ENCODE results near the gene LCOR.
A peak's percentile ranks its signal among the peaks of the same experiment; 100 is the strongest.

The LCOR gene

DNA sequence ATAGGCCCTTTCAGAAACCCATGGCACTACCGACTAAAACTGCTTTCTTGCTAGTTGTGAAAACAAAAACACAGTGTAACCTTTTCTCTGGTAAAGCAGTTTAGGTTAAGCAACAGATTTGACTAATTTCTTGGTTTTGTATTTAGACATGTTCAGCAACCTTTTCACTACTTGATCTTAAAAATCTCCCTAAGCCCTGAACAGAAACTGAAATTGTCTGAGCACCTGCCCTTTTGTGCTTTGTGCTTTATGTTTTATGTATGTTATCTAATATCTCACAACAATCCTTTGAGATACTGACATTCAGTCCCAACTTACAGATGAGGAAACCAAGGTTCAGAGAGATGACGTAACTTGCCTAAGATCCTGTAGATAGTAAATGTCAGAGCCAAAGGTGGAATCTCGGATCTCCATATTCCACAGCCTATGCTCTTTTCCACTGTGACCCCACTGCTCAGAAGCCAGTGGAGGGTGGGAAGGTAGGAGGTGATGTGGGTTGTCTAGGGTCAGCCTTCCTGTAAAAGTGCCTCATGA, 146.6 kb downstream of the LCOR start:
- H3K14ac ChIP-seq (ENCODE audit: low read length in 2 of 2): no peak overlapping the region
- H3K27ac ChIP-seq (ENCODE audit: low read length, poor library complexity, severe bottlenecking): no peak overlapping the region
- H3K9me3 ChIP-seq (ENCODE audit: control insufficient read depth, low read length): no peaks in the 10 kb centered on the region
- H2BK12ac ChIP-seq (ENCODE audit: low read length in 2 of 2): no peak overlapping the region
- no peak overlapping the region for H3K23ac ChIP-seq (ENCODE audit: low read length in 2 of 2)
- H3K9ac ChIP-seq (ENCODE audit: low read length): no peak overlapping the region
- no peaks in the 10 kb centered on the region for H3K27me3 ChIP-seq (ENCODE audit: control insufficient read depth in 1 of 2, insufficient read depth in 1 of 2, low read length in 2 of 2)
- no peak overlapping the region for H3K4me2 ChIP-seq (ENCODE audit: low read length, poor library complexity, severe bottlenecking)
- H3K4ac ChIP-seq (ENCODE audit: low read depth in 1 of 2, low read length in 2 of 2): no peak overlapping the region
- peaks cover 2% of the 10 kb centered on the region for H3K4me1 ChIP-seq (ENCODE audit: control insufficient read depth, insufficient read depth, low read depth, low read length)
- no peak overlapping the region for H2AFZ ChIP-seq (ENCODE audit: low read depth, low read length)
- no peak overlapping the region for H3K4me3 ChIP-seq (ENCODE audit: insufficient read depth in 1 of 2, low read depth in 1 of 2, low read length in 2 of 2)
- no peak for DNase-seq
- WGBS: 100% methylated on average over 2 of the region's 3 CpGs
- H3K79me1 ChIP-seq (replicated peaks; ENCODE audit: low read length, poor library complexity, severe bottlenecking): peaks cover 5% of the 10 kb centered on the region
- H4K8ac ChIP-seq (ENCODE audit: low read length): no peak overlapping the region
- no peak overlapping the region for H2AK5ac ChIP-seq (ENCODE audit: low read length, severe bottlenecking)
- H3K36me3 ChIP-seq (ENCODE audit: control insufficient read depth in 1 of 2, insufficient read depth in 2 of 2, low read depth in 1 of 2, low read length in 2 of 2): peaks cover 19 to 26% of the 10 kb centered on the region in 2 experiments
- no peak overlapping the region for H2BK5ac ChIP-seq (ENCODE audit: low read depth, low read length, poor library complexity, severe bottlenecking)
- H3K18ac ChIP-seq (ENCODE audit: low read depth in 1 of 2, low read length in 2 of 2): no peak overlapping the region
- H4K91ac ChIP-seq (ENCODE audit: low read length): no peak overlapping the region
- H2BK120ac ChIP-seq (ENCODE audit: low read depth, low read length): no peak overlapping the region
- no peak overlapping the region for H2BK15ac ChIP-seq (ENCODE audit: low read depth, poor library complexity, severe bottlenecking)

- Histone ChIP-seq H3K27me3 (ENCODE audit: control insufficient read depth in 1 of 2, insufficient read depth in 1 of 2, low read length in 2 of 2) (no peaks in the 10 kb centered on the region), H2BK15ac (ENCODE audit: low read depth, poor library complexity, severe bottlenecking) (no peak overlapping the region), H3K36me3 (ENCODE audit: control insufficient read depth in 1 of 2, insufficient read depth in 2 of 2, low read depth in 1 of 2, low read length in 2 of 2) (peaks cover 19 to 26% of the 10 kb centered on the region in 2 experiments), H3K4ac (ENCODE audit: low read depth in 1 of 2, low read length in 2 of 2) (no peak overlapping the region), H2BK5ac (ENCODE audit: low read depth, low read length, poor library complexity, severe bottlenecking) (no peak overlapping the region), H4K91ac (ENCODE audit: low read length) (no peak overlapping the region), H3K4me3 (ENCODE audit: insufficient read depth in 1 of 2, low read depth in 1 of 2, low read length in 2 of 2) (no peak overlapping the region), H3K18ac (ENCODE audit: low read depth in 1 of 2, low read length in 2 of 2) (no peak overlapping the region), H3K14ac (ENCODE audit: low read length in 2 of 2) (no peak overlapping the region), H3K79me1 (replicated peaks; ENCODE audit: low read length, poor library complexity, severe bottlenecking) (peaks cover 6% of the 10 kb centered on the region), H3K9me3 (ENCODE audit: control insufficient read depth, low read length) (no peaks in the 10 kb centered on the region), H3K27ac (ENCODE audit: low read length, poor library complexity, severe bottlenecking) (no peak overlapping the region), H3K23ac (ENCODE audit: low read length in 2 of 2) (no peak overlapping the region), H2AK5ac (ENCODE audit: low read length, severe bottlenecking) (no peak overlapping the region), H2AFZ (ENCODE audit: low read depth, low read length) (no peak overlapping the region), H3K9ac (ENCODE audit: low read length) (no peak overlapping the region), H3K4me2 (ENCODE audit: low read length, poor library complexity, severe bottlenecking) (no peak overlapping the region), H2BK12ac (ENCODE audit: low read length in 2 of 2) (no peak overlapping the region), H3K4me1 (ENCODE audit: control insufficient read depth, insufficient read depth, low read depth, low read length) (no peaks in the 10 kb centered on the region), H2BK120ac (ENCODE audit: low read depth, low read length) (no peak overlapping the region), H4K8ac (ENCODE audit: low read length) (no peak overlapping the region)
- DNase-seq: no peak
- 96% methylated on average over 12 of the region's 12 CpGs for WGBS
These were observed 150.2 kb downstream of the LCOR start for GRCh38 chr10:96982149-96982930.

DNA sequence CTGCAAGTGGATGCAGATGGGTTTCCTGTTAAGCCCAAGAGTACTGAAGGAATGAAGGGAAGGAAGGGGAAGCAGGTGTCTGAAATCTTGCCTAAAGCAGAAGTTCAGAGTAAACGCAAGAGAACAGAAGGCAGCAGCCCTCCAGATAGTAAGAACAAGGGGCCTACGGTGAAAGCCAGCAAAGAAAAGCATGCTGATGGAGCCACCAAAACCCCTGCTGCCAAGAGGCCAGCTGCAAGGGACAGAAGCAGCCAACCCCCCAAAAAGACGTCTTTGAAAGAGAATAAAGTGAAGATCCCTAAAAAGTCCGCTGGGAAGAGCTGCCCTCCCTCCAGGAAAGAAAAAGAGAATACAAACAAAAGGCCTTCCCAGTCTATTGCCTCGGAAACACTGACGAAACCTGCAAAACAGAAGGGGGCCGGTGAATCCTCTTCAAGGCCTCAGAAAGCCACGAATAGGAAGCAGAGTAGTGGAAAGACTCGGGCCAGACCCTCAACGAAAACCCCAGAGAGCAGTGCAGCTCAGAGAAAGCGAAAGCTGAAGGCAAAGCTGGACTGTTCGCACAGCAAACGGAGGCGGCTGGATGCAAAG, 152.5 kb downstream of the LCOR start:
- peak overlapping the region in 1 of 2 experiments; percentile 69 for H3K4me3 ChIP-seq (ENCODE audit: insufficient read depth in 1 of 2, low read depth in 1 of 2, low read length in 2 of 2)
- H4K91ac ChIP-seq (ENCODE audit: low read length): no peak overlapping the region
- no peak overlapping the region for H3K23ac ChIP-seq (ENCODE audit: low read length in 2 of 2)
- no peak overlapping the region for H2AK5ac ChIP-seq (ENCODE audit: low read length, severe bottlenecking)
- H3K9ac ChIP-seq (ENCODE audit: low read length): peak overlapping the region; percentile 80
- no peak overlapping the region for H4K8ac ChIP-seq (ENCODE audit: low read length)
- H3K14ac ChIP-seq (ENCODE audit: low read length in 2 of 2): no peak overlapping the region
- no peak overlapping the region for H3K18ac ChIP-seq (ENCODE audit: low read depth in 1 of 2, low read length in 2 of 2)
- no peak for DNase-seq
- no peaks in the 10 kb centered on the region for H3K9me3 ChIP-seq (ENCODE audit: control insufficient read depth, low read length)
- no peaks in the 10 kb centered on the region for H3K27me3 ChIP-seq (ENCODE audit: control insufficient read depth in 1 of 2, insufficient read depth in 1 of 2, low read length in 2 of 2)
- H3K4ac ChIP-seq (ENCODE audit: low read depth in 1 of 2, low read length in 2 of 2): no peak overlapping the region
- peaks cover 6% of the 10 kb centered on the region for H3K4me1 ChIP-seq (ENCODE audit: control insufficient read depth, insufficient read depth, low read depth, low read length)
- peaks cover 6% of the 10 kb centered on the region for H3K79me1 ChIP-seq (replicated peaks; ENCODE audit: low read length, poor library complexity, severe bottlenecking)
- 92% methylated on average over 13 of the region's 14 CpGs for WGBS
- H3K27ac ChIP-seq (ENCODE audit: low read length, poor library complexity, severe bottlenecking): no peak overlapping the region
- H2BK120ac ChIP-seq (ENCODE audit: low read depth, low read length): no peak overlapping the region
- no peak overlapping the region for H3K4me2 ChIP-seq (ENCODE audit: low read length, poor library complexity, severe bottlenecking)
- H2BK5ac ChIP-seq (ENCODE audit: low read depth, low read length, poor library complexity, severe bottlenecking): no peak overlapping the region
- H2BK12ac ChIP-seq (ENCODE audit: low read length in 2 of 2): no peak overlapping the region
- H2BK15ac ChIP-seq (ENCODE audit: low read depth, poor library complexity, severe bottlenecking): no peak overlapping the region
- H3K36me3 ChIP-seq (ENCODE audit: control insufficient read depth in 1 of 2, insufficient read depth in 2 of 2, low read depth in 1 of 2, low read length in 2 of 2): peaks cover 19 to 26% of the 10 kb centered on the region in 2 experiments
- no peak overlapping the region for H2AFZ ChIP-seq (ENCODE audit: low read depth, low read length)

DNA sequence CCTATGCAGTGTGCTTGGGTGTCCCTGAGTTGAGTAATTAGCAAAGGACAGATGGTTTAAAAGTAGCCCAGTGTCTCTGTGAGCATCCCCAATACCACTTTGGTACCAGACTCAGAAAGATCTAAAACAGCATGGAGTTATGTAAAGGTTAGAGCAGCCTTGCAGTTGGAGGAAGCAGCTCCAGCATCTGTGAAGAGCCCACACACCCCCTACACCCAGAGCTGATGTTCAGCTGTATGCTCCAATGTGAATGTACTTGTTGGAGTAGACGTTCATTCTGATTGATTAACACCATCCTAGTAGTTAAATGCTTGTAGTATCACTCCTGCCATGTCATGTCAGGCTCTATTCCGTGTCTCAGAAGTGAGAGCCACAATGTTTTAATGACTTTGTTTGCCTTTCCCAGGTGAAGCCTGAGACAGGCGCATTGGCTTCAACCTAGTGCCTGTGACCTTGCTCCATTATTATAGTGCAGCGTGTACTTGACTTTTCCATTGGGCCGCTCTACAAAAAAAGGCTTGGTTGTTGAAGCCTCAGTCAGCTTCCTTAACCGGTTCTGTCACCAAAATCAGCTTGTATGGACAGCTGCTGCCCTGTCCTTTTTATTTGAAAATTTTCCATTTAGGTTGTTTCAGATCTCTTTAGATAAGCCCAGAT, 154.2 kb downstream of the LCOR start:
- Histone ChIP-seq H3K4me3 (ENCODE audit: insufficient read depth in 1 of 2, low read depth in 1 of 2, low read length in 2 of 2) (no peak overlapping the region), H3K36me3 (ENCODE audit: control insufficient read depth in 1 of 2, insufficient read depth in 2 of 2, low read depth in 1 of 2, low read length in 2 of 2) (peaks cover 16 to 17% of the 10 kb centered on the region in 2 experiments), H3K79me1 (replicated peaks; ENCODE audit: low read length, poor library complexity, severe bottlenecking) (peaks cover 6% of the 10 kb centered on the region), H2AFZ (ENCODE audit: low read depth, low read length) (no peak overlapping the region), H2BK15ac (ENCODE audit: low read depth, poor library complexity, severe bottlenecking) (no peak overlapping the region), H4K8ac (ENCODE audit: low read length) (no peak overlapping the region), H2BK120ac (ENCODE audit: low read depth, low read length) (no peak overlapping the region), H3K18ac (ENCODE audit: low read depth in 1 of 2, low read length in 2 of 2) (no peak overlapping the region), H3K23ac (ENCODE audit: low read length in 2 of 2) (no peak overlapping the region), H2AK5ac (ENCODE audit: low read length, severe bottlenecking) (no peak overlapping the region), H3K4me2 (ENCODE audit: low read length, poor library complexity, severe bottlenecking) (no peak overlapping the region), H4K91ac (ENCODE audit: low read length) (no peak overlapping the region), H3K27ac (ENCODE audit: low read length, poor library complexity, severe bottlenecking) (no peak overlapping the region), H3K9ac (ENCODE audit: low read length) (no peak overlapping the region), H2BK12ac (ENCODE audit: low read length in 2 of 2) (no peak overlapping the region), H3K4me1 (ENCODE audit: control insufficient read depth, insufficient read depth, low read depth, low read length) (peaks cover 10% of the 10 kb centered on the region), H3K9me3 (ENCODE audit: control insufficient read depth, low read length) (no peaks in the 10 kb centered on the region), H3K14ac (ENCODE audit: low read length in 2 of 2) (no peak overlapping the region), H3K4ac (ENCODE audit: low read depth in 1 of 2, low read length in 2 of 2) (no peak overlapping the region), H3K27me3 (ENCODE audit: control insufficient read depth in 1 of 2, insufficient read depth in 1 of 2, low read length in 2 of 2) (no peaks in the 10 kb centered on the region), H2BK5ac (ENCODE audit: low read depth, low read length, poor library complexity, severe bottlenecking) (no peak overlapping the region)
- WGBS: 93% methylated on average over 6 of the region's 6 CpGs
- no peak for DNase-seq
